GM12878 (cell line): ENCODE measurements around the gene C1QTNF12.

Experiments used
- CEBPB ChIP-seq, 2 experiments: fragments of 150-350 bp in 1 of 2; IDR thresholded peaks; 2 replicates each; pipeline ENCODE4 v1.6.1; 2012 to 2014; ENCODE audit warnings: low read depth in 2 of 2, low read length in 2 of 2, borderline replicate concordance in 1 of 2, inconsistent platforms in 1 of 2
- GABPA ChIP-seq: IDR thresholded peaks from 2 replicates; pipeline ENCODE4 v1.6.1; 2014; ENCODE audit warnings: antibody characterized with exemption, low read depth, mild to moderate bottlenecking, inconsistent platforms
- POLR2A ChIP-seq: IDR thresholded peaks from 2 replicates; pipeline ENCODE4 v1.6.1; 2011; ENCODE audit warnings: low read depth, mild to moderate bottlenecking, low read length
- POLR2AphosphoS5 ChIP-seq: IDR thresholded peaks from 2 replicates; pipeline ENCODE4 v1.6.1; 2011; ENCODE audit warnings: mild to moderate bottlenecking, low read length, inconsistent platforms
- RFX5 ChIP-seq: IDR thresholded peaks from 2 replicates; pipeline ENCODE4 v1.6.1; 2011; ENCODE audit warnings: low read depth, low read length, improper control_type of control experiment
- YBX1 ChIP-seq: fragments of 450-650 bp; IDR thresholded peaks from 2 replicates; pipeline ENCODE4 v1.6.1; 2016; ENCODE audit warnings: antibody characterized with exemption

GRCh38 chr1:1243807-1244191 is 2.7 kb downstream of the C1QTNF12 start:
- TF ChIP-seq POLR2A (no peak), RFX5 (no peak), CEBPB (IDR thresholded peaks at IDR 0.05; ENCODE audit: borderline replicate concordance in 1 of 2, low read depth in 2 of 2, low read length in 2 of 2) (no peak), YBX1 (no peak), POLR2AphosphoS5 (no peak), GABPA (no peak)
